Measurements from ENCODE around the gene VASP. TPM values are rescaled to one million over a fixed set of nuclear protein-coding genes. Genes with fewer than 3 reads are reported as not detected.

The VASP gene
- total and polyA plus RNA-seq, 2 donors (not counting 3 experiments of a cell fraction or from before 2014, with no cell fraction given) = 94.3 to 154 TPM

DNA sequence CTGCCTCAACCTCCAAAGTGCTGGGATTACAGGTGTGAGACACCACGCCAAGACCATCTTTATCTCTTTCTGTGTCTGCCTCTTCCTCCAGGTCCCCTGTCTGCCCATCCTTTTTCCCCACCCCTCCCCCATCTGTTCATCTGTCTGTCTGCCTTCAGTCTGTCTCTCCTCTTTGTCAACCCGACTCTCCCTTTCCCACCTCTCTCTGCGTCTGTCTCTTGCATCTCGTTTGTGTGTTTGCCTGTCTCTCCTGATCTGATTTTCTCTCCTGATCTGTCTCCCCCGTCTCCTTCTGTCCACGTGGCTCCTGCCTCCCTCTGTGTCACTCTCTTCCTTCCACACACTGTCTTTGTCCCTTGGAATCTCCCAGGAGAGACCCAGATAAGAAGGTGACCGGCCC lies 10.0 kb downstream of the VASP start:
- no peak overlapping the region for H2AFZ ChIP-seq (ENCODE audit: low read depth, low read length)
- H3K4me3 ChIP-seq (replicated peaks in 1 of 3; ENCODE audit: insufficient read depth in 1 of 3, low read depth in 1 of 3, low read length in 3 of 3) = no peak overlapping the region
- dilution Hi-C loops (cut with MboI; ENCODE audit: extremely low pct_ligation_motif_present, low sequenced_read_pairs) = no loop called here
- no peaks in the 10 kb centered on the region for H3K27me3 ChIP-seq (ENCODE audit: control insufficient read depth in 2 of 2, insufficient read depth in 2 of 2, low read length in 2 of 2)
- H3K79me2 ChIP-seq (ENCODE audit: control insufficient read depth, insufficient read depth, low read length) = peaks cover 51% of the 10 kb centered on the region
- no peaks in the 10 kb centered on the region for H3K9me1 ChIP-seq (replicated peaks; ENCODE audit: control insufficient read depth, extremely low read depth, insufficient read depth, low read length)
- H3K9me3 ChIP-seq (replicated peaks; ENCODE audit: control insufficient read depth, insufficient read depth, low read length) = no peaks in the 10 kb centered on the region
- intact Hi-C loops (cut with micrococcal nuclease) = no loop called here
- H4K20me1 ChIP-seq (replicated peaks; ENCODE audit: control insufficient read depth, extremely low read depth, insufficient read depth, low read length) = no peaks in the 10 kb centered on the region
- no peak for DNase-seq (ENCODE audit: low read depth, low spot score)
- no peak overlapping the region for H3K27ac ChIP-seq (ENCODE audit: insufficient read depth, low read depth, low read length)
- TF ChIP-seq MYC (IDR thresholded peaks at IDR 0.05; ENCODE audit: low read depth, low read length) (no peak), POLR2A (IDR thresholded peaks at IDR 0.05; ENCODE audit: low read depth, low read length) (no peak), EZH2 (IDR thresholded peaks at IDR 0.05; ENCODE audit: borderline replicate concordance, low read depth, low read length, severe bottlenecking) (no peak), FOS (IDR thresholded peaks at IDR 0.05; ENCODE audit: borderline replicate concordance, insufficient read depth, low read length) (no peak), GATA2 (IDR thresholded peaks at IDR 0.05; ENCODE audit: insufficient read depth, insufficient read length, low read depth, low read length) (no peak), JUN (IDR thresholded peaks at IDR 0.05; ENCODE audit: borderline replicate concordance, insufficient read depth, insufficient read length, low read depth) (no peak), POLR2AphosphoS5 (IDR thresholded peaks at IDR 0.05; ENCODE audit: insufficient read depth, low read depth, low read length) (no peak)
- TF ChIP-seq, protein P1, sequence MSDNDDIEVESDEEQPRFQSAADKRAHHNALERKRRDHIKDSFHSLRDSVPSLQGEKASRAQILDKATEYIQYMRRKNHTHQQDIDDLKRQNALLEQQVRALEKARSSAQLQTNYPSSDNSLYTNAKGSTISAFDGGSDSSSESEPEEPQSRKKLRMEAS (IDR thresholded peaks at IDR 0.05; ENCODE audit: insufficient read depth, insufficient read length) = no peak
- TF ChIP-seq, protein P2, sequence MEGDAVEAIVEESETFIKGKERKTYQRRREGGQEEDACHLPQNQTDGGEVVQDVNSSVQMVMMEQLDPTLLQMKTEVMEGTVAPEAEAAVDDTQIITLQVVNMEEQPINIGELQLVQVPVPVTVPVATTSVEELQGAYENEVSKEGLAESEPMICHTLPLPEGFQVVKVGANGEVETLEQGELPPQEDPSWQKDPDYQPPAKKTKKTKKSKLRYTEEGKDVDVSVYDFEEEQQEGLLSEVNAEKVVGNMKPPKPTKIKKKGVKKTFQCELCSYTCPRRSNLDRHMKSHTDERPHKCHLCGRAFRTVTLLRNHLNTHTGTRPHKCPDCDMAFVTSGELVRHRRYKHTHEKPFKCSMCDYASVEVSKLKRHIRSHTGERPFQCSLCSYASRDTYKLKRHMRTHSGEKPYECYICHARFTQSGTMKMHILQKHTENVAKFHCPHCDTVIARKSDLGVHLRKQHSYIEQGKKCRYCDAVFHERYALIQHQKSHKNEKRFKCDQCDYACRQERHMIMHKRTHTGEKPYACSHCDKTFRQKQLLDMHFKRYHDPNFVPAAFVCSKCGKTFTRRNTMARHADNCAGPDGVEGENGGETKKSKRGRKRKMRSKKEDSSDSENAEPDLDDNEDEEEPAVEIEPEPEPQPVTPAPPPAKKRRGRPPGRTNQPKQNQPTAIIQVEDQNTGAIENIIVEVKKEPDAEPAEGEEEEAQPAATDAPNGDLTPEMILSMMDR (IDR thresholded peaks at IDR 0.05; ENCODE audit: extremely low read depth in 1 of 2, insufficient read depth in 1 of 2, low read depth in 1 of 2, low read length in 2 of 2) = no peak
- no peak for FAIRE-seq
- peaks cover 20% of the 10 kb centered on the region for H3K4me1 ChIP-seq (ENCODE audit: control insufficient read depth, extremely low read depth, insufficient read depth, low read length)
- no TSS peak for BruUV-seq (replicated peaks)
- H3K36me3 ChIP-seq (ENCODE audit: control insufficient read depth in 2 of 2, extremely low read depth in 1 of 2, insufficient read depth in 2 of 2, low read length in 2 of 2) = peaks cover 8 to 18% of the 10 kb centered on the region in 2 experiments
- ChIA-PET CTCF (no interaction called here), POLR2A (no interaction called here)
- no peak overlapping the region for H3K4me2 ChIP-seq (ENCODE audit: insufficient read depth, low read length)
- H3K9ac ChIP-seq (replicated peaks; ENCODE audit: extremely low read depth, insufficient read depth, low read length) = no peak overlapping the region
